SK-MEL-5 (cell line): Measurements from ENCODE around the gene CHD9. TPM values are rescaled to one million over a fixed set of nuclear protein-coding genes. Genes with fewer than 3 reads are reported as not detected.
A peak's percentile ranks its signal among the peaks of the same experiment; 100 is the strongest.
"Not testable (repeated sequence)": the region's sequence is repeated elsewhere in the genome, so short reads cannot be mapped to it uniquely, and the experiment has no call there.

ENCODE experiments used
- DNase-seq: peaks from one replicate; pipeline ENCODE4 v3.0.0-alpha.2; 2016; ENCODE audit warnings: low read depth, low spot score
- in situ Hi-C: cut with HindIII; loops from 2 replicates; pipeline ENCODE4 v1.10.0; 2016; ENCODE audit warnings: low sequenced_read_pairs, high pct_unique_total_duplicates, low pct_unique_long_range_greater_than_20kb
- total RNA-seq: library from RNA; depleted of rRNA; stranded (reverse); fragments of >200 nt; shearing (Covaris generic); gene quantifications from 2 replicates; pipeline ENCODE4 v1.2.3, GENCODE V29; 2014

The CHD9 gene
- total RNA-seq, 1 experiment from 2014 or later, result 20.3 TPM

DNA sequence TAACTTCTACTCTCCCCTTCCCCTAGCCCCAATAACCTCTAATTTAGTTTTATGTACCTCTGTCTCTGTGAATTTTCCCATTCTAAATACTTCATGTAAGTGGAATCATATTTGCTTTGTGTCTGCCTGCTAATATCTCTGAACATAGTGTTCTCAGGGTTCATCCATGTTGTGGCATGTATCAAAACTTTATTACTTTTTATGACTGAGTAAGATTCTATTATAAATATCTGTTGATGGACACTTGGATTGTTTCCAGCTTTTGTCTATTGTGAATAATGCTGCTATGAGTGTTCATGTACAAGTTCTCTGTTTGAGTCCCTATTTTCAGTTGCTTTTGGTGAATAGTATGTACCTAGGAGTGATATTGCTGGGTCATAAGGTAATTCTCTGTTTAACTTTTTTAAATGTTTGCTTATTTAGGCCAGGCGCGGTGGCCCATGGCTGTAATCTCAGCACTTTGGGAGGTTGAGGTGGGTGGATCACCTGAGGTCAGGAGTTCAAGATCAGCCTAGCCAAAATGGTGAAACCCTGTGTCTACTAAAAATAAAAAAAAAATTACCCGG lies 92.8 kb downstream of the CHD9 start:
- DNase-seq, result no peak
- in situ Hi-C loops, result no loop called here

DNA sequence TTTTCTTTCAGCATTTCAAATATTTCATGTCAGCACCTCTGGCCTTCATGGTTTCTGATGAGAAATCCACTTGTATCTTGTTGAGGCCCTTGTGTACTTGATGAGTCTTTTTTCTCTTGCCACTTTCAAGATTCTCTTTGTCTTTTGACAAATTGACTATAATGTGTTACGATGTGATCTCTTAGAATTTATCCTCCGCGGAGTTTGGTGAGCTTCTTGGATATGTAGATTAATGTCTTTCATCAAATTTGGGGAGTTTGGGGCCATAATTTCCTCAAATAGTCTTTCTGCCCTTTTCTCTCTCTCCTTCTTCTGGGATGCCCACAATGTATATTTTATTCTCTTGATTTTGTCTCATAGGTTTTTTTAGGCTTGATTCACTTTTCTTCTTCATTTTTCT lies 96.0 kb downstream of the CHD9 start:
- in situ Hi-C loops, result no loop called here
- DNase-seq, result no peak

DNA sequence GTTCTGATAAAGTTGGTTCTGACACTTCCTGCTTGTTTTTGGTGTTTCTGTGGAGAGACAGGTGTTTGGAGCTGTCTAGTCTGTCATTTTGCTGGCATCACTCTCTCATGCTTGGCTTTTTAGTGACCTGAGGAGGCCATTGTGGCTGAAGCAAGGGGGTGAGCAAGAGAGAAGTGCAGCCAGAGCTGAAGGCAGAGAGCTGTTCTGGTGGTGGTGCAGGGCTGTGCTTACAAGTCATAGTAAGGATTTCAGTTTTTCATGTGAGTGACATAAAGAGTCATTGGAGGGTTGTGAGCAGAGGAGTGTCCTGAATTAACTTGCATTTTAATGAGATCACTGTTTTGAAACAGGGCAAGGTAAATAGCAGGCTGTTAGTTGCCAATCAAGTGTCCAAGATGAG lies 97.5 kb downstream of the CHD9 start:
- in situ Hi-C loops, result no loop called here
- no peak for DNase-seq

DNA sequence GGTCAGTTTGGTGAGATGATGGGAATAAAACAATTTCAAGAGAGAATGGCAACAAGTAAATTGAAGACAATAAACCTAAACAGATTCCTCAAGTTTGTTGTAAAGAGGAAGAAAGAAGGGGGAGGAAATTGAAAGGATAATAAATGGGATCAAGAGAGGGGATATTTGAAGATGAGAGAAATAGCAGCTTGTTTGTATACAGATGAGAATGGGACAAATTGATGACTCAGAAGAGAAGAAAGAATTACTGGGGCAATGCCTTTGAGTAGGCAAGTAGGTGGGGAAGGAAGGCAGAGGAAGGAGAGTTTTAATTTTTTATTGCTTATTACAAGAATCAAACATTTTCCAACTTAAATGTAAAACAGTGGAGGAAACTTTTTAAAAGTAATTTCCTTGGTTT lies 98.3 kb downstream of the CHD9 start:
- no peak for DNase-seq
- in situ Hi-C loops, result no loop called here

DNA sequence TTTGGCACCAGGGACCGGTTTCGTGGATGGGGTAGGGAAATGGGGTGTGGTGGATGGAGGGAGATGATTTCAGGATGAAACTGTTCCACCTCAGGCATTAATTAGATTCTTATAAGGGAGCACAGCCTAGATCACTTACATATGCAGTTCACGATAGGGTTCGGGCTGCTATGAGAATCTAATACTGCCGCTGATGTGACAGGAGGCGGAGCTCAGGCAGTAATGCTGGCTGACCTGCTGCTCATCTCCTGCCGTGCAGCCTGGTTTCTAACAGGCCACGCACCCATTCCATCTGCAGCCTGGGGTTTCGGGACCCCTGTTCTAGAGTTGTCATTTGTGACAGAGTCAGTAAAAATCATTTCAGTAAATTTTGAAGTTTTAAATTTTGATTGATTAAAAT lies 99.7 kb downstream of the CHD9 start:
- in situ Hi-C loops, result no loop called here
- no peak for DNase-seq

DNA sequence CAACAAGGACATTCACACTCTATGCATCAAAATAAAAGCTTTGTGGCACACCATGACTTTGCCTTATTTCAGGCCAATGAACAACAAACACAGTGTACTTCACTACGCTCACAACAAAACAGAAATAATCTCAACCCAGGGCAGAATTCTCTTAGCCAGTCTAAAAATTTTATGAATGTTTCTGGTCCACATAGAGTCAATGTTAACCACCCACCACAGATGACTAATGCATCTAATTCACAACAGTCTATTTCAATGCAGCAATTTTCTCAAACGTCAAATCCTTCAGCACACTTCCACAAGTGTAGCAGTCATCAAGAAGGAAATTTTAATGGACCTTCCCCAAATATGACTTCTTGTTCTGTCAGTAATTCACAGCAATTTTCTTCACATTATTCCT lies 101.7 kb downstream of the CHD9 start:
- DNase-seq, result no peak
- in situ Hi-C loops, result no loop called here

DNA sequence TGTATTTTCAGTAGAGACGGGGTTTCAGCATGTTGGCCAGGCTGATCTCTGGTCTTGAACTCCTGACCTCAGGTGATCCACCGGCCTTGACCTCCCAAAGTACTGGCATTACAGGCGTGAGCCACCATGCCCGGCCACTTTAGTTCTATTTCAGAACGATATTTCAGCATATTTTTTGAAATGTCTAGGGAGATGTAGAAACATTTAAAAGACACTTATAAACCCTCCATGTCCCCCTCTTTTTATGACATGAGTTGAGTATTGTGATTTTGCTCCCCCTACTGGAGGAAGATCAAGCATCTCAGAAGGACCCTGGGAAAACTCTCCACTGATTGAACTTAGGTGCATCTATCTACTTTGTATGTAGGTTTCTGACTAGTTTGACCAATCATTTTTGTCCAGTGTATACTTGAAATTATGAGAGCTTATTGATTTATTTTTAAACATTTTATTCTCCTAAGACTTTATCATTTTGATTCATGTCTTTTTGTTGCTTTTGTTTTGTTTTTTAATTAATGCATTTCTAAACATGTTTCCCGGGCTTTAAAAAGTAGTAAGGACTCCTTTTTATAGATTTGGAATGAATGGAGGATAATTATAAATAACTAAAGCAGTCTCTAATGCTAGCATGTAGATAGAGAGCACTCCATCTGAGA lies 105.1 kb downstream of the CHD9 start:
- DNase-seq, result peak; percentile 70
- in situ Hi-C loops, result no loop called here

DNA sequence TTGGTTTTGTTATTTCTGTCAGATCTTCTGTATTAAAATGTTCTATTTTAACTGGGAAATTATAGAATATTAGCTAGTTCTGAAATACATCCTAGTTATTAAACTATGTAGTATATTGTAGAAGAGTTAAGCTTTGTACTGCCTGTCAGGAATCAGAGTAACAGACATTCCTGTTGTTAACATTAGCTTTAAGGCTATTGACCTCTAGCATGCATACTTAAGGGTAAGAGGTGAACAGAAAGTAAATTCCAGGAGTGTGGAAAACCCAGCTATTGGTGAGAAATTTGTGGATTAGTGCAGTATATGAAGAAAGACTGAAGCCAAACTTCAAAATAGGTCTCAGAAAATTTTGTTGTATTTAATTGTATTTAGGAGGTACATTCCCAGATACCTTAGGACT lies 111.3 kb downstream of the CHD9 start:
- no peak for DNase-seq
- in situ Hi-C loops, result no loop called here

DNA sequence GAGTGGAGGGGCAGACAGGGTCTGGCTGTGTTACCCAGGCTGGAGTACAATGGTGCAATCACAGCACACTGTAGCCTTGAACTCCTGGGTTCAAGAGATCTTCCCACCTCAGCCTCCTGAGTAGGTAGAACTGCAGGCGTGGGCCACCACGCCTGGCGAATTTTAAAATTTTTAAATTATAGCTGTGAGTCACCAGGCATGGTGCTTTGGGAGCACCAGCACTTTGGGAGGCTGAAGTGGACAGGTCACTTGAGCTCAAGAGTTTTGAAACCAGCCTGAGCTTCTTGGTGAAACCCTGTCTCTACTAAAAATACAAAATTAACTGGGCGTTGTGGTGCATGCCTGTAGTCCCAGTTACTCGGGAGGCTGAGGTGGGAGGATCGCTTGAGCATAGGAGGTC lies 114.0 kb downstream of the CHD9 start:
- DNase-seq, result no peak
- in situ Hi-C loops, result no loop called here

DNA sequence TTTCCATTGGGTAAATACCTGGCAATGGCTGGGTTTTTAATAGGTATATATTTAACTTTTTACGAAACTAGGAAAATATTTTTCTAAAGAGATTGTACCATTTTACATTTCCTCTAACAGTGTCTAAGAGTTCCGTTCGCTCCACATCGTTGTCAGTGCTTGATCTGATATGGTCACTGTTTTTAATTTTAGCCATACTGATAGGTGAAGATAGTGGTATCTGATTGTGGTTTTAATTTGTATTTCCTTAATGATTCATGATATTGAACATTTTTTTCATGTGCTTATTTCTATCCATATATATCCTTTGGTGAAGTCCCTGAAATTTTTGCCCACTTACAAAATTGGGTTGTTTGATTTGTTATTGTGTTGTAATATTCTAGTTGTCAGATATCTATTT lies 117.7 kb downstream of the CHD9 start:
- in situ Hi-C loops, result no loop called here
- DNase-seq, result no peak

DNA sequence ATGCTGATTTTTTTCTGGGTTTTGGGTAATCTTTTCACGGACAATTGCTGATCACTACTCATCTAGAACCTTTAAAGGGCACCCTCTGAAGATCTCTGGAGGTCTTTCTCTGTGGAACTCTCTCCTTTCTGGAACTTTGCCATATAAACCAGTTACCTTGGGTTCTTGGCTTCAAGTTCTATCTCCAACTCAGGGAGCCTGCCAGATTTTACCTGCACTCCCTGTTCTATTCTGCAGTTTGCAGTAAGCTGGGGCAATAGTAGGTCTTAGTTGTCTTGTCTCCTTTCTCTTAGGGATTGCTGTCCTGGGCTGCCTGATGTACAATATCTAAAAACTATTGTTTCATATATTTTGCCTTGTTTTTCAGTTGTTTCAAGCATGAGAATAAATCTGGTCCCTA lies 120.3 kb downstream of the CHD9 start:
- DNase-seq, result no peak
- in situ Hi-C loops, result no loop called here

DNA sequence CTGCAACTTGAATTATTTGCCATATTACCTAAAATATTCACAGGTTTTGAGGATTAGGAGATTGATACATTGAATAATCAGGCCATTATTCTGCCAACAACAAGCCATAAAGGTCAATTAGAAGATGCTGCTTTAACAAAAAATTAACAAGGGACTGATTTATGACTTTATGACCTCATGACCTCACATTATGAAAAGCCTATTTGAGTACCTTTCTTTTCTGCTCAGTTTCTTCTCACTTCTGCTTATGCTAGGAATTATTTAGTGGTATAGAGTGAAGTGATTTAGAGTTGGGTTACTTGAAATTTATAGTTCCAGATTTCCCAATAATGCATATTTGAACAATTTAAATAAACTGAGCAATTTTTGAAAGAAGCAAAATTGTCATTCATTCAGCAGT lies 121.6 kb downstream of the CHD9 start:
- DNase-seq, result no peak
- in situ Hi-C loops, result no loop called here

DNA sequence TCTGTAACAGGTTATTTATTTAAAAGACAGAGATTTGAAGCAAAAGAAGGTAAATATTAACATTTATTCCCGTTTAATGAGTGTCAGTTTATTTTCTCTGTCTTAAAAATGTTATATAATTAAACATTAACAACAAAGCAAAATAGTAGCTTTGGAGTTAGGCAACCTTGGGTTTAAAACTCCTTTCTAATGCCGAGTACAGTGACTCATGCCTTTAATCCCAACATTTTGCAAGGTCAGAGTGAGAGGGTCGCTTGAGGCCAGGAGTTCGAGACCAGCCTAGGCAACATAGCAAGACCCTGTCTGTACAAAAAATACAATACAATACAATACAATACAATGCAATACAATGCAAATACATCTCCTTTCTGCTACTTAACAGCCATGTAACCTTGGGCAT lies 128.7 kb downstream of the CHD9 start:
- no peak for DNase-seq
- in situ Hi-C loops, result no loop called here

DNA sequence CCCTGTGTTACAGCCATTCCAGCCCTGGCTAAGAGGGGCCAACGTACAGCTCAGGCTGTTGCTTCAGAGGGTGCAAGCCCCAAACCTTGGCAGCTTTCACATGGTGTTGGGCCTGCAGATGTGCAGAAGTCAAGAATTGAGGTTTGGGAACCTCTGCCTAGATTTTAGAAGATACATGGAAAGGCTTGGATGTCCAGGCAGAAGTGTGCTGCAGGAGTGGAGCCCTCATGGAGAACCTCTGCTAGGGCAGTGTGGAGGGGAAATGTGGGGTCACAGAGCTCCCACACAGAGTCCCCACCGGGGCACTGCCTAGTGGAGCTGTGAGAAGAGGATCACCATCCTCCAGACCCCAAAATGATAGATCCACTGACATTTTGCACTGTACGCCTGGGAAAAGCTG lies 130.9 kb downstream of the CHD9 start:
- in situ Hi-C loops, DNase-seq: not testable (repeated sequence)

DNA sequence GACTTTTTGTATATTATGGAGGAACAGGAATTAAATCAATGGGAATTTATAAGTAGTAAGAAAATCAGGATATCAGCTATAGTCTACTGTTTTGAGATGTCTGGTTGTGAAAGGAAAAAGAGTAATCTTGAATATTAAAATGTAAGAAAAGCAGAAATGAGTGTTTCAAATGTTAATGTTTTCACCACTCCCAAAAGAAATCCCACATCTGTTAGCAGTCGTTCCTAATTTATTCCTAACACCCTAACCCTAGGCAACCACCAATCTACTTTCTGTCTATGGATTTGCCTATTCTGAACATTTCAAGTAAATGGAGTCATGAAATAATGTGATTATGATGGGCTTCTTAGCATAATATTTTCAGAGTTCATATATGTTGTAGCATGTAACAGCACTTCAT lies 133.0 kb downstream of the CHD9 start:
- in situ Hi-C loops, result no loop called here
- DNase-seq, result no peak

DNA sequence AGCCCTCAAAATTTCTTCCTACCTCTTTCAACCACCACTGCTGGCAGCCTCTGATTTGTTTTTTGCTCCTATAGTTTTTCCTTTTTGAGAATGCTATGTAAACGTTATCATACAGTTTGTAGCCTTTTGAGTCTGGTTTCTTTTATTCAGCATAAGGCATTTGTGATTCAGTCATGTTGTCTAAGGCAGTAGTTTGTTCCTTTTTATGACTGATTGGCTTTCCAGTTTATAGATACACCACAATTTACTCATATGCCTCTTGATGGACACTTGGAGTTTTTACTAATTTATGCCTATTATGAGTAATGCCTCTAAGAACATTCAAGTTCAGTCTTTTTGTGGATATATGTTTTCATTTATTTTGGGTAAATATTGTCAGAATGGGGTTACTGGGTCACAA lies 136.6 kb downstream of the CHD9 start:
- no peak for DNase-seq
- in situ Hi-C loops, result no loop called here

DNA sequence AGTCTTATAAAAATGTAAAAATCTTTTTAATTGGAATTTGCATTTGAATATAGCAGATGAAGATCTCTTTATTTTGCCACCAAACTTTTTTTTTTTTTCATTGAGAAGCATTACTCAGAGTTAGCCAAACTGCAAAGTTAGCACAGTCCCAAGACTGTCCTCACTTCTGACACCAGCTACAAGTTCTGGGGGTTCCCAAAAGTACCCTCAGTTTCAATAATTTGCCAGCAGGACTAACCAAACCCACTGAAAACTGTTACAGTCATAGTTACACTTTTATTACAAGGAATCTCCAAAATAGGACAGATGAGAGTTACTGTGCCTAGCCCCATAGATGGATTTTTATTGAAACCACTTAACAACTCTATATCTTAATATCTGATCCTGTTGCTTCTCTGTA lies 144.1 kb downstream of the CHD9 start:
- in situ Hi-C loops, result no loop called here

DNA sequence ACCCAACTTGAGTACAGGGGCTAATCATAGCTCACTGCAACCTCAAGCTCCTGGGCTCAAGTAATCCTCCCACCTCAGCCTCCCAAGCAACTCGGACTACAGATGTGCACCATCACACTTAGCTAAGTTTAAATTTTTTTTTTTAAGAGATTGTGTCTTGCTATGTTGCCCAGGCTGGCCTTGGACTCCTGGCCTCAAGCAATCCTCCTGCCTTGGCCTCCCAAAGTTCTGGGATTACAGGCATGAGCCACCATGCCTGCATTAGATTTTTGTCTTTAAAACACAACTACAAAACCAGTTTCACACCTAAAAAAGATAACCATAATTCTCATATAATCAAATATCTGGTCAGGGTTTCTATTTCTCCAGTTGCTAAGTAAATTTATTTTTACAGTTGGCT lies 147.1 kb downstream of the CHD9 start:
- in situ Hi-C loops, result no loop called here
- no peak for DNase-seq

More for the DNA sequence above, 144.1 kb downstream of the CHD9 start:
- DNase-seq, result no peak

DNA sequence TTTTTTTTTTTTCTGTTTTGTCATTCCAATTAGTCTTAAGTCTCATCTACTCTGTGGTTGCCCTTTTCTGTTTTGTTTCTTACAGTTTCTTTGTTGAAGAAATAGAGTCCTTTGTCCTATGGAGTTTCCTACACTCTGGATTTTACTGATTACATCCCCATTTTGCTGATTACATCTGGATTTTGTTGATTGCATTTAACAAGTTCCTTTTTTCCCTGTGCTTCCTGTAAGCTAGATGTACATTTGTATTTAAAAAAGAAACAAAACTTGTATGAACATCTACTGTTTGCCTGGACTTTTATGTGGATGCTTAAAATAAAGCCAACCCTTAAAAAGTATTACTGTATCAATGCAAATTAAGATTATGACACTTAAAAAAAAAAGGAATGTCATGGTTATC lies 147.6 kb downstream of the CHD9 start:
- no peak for DNase-seq
- in situ Hi-C loops, result no loop called here
